Measurements from ENCODE around the gene SERINC2.
"Not testable (repeated sequence)": the region's sequence is repeated elsewhere in the genome, so short reads cannot be mapped to it uniquely, and the experiment has no call there.

The SERINC2 gene

DNA sequence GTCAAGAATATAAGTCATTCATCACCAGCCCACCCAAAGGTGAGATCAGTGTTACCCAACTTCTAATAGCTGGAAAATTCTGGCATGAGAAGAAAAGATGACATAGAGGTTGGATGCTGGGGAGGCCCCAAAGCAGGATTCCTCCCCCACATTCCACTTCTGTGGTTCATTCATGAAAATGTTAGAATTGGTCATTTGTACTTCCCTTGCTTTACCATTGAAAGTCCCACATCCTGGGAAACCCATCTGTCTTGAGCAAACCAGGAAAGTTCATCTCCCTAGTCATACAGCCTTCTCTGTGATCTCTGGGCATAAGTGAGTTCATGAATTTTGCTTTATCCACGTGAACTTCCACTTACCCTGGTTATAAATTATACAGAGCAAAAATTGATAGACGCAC, 66.8 kb downstream of the SERINC2 start:
- H3K4me3 ChIP-seq (replicated peaks in 1 of 2; ENCODE audit: low read depth in 2 of 2, low read length in 2 of 2), result no peak overlapping the region
- TF ChIP-seq, protein P1, sequence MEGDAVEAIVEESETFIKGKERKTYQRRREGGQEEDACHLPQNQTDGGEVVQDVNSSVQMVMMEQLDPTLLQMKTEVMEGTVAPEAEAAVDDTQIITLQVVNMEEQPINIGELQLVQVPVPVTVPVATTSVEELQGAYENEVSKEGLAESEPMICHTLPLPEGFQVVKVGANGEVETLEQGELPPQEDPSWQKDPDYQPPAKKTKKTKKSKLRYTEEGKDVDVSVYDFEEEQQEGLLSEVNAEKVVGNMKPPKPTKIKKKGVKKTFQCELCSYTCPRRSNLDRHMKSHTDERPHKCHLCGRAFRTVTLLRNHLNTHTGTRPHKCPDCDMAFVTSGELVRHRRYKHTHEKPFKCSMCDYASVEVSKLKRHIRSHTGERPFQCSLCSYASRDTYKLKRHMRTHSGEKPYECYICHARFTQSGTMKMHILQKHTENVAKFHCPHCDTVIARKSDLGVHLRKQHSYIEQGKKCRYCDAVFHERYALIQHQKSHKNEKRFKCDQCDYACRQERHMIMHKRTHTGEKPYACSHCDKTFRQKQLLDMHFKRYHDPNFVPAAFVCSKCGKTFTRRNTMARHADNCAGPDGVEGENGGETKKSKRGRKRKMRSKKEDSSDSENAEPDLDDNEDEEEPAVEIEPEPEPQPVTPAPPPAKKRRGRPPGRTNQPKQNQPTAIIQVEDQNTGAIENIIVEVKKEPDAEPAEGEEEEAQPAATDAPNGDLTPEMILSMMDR (IDR thresholded peaks at IDR 0.05; ENCODE audit: low read depth, low read length), result no peak
- peak; percentile 19 to 80 for DNase-seq (ENCODE audit: low read depth in 2 of 2)

DNA sequence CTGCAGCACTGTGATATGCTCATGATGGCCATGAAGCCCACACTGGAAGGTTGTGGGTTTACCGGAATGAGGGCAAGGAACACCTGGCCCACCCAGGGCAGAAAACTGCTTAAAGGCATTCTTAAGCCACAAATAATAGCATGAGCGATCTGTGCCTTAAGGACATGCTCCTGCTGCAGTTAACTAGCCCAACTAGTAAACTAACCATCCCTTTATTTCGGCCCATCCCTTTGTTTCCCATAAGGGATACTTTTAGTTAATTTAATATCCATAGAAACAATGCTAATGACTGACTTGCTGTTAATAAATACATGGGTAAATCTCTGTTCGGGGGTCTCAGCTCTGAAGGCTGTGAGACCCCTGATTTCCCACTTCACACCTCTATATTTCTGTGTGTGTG, 67.4 kb downstream of the SERINC2 start:
- not testable (repeated sequence) for H3K4me3 ChIP-seq (replicated peaks in 1 of 2; ENCODE audit: low read depth in 2 of 2, low read length in 2 of 2); DNase-seq (ENCODE audit: low read depth in 2 of 2)

DNA sequence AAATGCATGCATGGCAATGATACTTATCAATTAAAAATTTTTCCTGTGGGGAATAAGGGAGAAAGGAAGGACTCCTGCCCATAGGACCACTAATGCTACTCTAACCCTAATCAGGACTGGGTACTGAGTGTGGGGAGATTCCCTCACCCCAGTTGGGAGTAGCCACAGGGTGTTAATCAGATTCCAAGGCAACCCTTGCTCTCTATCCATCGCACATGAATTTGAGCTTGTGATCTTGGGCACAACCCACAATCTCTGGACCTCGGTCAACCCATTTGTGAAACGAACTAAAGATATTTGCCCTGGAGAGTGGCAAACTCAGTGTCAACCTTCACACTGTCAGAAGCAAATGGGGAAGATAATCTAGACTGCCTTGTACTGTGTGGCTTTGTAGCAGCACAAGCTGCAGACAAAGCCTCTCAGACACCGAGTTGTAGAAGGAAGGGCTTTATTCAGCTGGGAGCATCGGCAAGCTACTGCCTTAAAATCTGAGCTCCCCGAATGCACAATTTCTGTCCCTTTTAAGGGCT, 69.5 kb downstream of the SERINC2 start:
- H3K4me3 ChIP-seq (replicated peaks in 1 of 2; ENCODE audit: low read depth in 2 of 2, low read length in 2 of 2), result no peak overlapping the region
- no peak for DNase-seq (ENCODE audit: low read depth in 2 of 2)
- TF ChIP-seq, protein P1 (IDR thresholded peaks at IDR 0.05; ENCODE audit: low read depth, low read length), result no peak

DNA sequence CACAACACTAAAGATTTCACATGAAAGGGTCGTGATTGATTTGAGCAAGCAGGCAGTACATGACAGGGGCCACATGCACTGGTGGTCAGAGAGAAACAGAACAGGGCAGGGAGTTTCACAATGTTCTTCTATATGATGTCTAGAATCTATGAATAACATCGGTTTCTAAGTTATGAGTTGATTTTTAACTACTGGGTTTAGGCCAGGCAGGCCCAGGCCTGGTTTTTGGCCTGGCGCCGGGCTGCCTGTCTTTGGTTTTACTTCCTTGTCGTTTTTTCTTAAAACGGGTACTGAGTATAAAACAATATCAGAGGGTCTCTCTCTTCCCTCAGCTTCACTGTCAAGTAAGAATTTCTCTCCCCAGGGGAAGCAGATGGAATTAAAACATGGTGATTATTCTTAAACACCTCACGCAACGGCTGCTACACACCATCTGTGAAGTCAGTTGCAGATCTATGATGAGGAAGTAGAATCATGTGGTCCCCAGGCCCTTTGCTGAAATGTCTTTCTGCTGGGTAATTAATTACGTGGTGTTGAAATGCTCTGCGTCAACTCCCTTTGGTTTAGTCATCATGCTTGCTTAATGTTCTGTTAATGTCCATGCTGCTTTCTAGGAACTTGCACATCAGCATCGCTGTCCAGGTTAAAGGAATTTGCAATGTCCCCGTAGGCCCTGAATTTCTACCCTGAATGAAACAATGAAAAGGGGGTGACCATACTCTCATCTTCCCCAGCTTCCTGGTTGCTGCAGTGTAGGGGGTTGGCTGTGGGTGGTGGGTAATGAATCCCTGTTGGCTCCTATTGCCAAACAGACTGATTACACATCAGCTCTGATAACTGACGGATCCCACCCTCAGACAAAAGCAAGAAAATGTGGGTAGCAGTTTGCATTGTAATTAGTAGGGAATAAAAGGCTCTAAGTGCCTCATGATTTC, 70.3 kb downstream of the SERINC2 start:
- H3K4me3 ChIP-seq (replicated peaks in 1 of 2; ENCODE audit: low read depth in 2 of 2, low read length in 2 of 2), result no peak overlapping the region
- DNase-seq (ENCODE audit: low read depth in 2 of 2), result peak; percentile 93 to 95
- TF ChIP-seq, protein P1 (IDR thresholded peaks at IDR 0.05; ENCODE audit: low read depth, low read length), result no peak

Measured in cardiac fibroblast (primary cell).